Activated CD8-positive, alpha-beta memory T cell treated with anti-CD3 and anti-CD28 coated beads for 24 hours (primary cell): ENCODE data around the gene KIRREL1.

Experiments used
- DNase-seq: peaks from one replicate; pipeline ENCODE4 v3.0.0-alpha.2; 2020

KIRREL1 gene

DNA sequence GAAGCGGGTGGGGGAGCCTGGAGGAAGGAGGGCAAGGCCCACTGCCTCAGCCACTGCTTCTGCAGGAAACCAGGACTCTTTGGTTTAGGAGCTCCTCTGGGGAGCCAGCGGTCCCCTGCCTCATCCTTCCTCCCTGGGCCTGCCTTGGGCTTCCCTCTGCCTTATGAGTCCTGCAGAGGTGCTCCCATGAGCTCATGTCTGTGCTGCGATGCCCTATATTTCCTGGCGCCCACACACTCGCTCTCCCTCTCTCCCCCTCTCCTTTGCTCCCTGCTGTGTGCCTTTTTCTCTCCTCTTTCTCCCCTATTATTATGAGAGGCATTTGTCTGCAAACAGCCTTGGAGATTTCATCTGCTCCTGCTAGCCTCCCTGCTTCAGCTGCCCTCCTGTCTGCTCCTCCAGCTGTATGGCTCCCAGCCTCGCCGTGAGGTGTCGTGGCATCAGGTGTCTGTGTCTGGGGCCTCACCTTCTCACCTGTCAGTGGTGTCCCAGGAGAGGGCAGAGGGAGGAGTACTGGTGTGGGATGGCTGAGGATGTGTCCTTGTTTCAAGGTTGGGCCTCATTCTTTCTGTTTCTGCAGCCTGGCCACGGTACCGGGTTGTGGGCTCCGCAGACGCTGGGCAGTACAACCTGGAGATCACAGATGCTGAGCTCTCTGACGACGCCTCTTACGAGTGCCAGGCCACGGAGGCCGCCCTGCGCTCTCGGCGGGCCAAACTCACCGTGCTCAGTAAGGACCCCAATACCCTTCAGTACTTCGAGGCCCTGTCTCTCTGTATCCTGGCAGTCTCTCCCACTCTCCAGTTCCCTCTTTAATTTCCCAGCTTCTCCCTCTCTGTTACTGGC, 84.2 kb downstream of the KIRREL1 start:
- no peak for DNase-seq

GRCh38 chr1:158078569-158079080, 85.2 kb downstream of the KIRREL1 start:
- DNase-seq = no peak

- DNase-seq = no peak
Measured at GRCh38 chr1:158080066-158080465, 86.6 kb downstream of the KIRREL1 start.

DNA sequence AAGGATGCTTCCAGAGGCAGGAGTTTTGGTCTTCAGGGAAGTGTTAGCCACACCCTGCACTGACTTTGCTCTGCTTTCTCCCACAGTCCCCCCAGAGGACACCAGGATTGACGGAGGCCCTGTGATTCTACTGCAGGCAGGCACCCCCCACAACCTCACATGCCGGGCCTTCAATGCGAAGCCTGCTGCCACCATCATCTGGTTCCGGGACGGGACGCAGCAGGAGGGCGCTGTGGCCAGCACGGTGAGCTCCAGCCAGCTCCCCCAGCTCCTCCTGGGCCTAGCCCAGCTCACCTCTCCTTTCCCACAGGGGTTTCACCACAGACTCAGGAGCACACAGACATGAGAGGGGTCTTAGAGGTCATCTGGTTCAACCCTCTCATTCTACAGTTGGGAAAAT, 90.9 kb downstream of the KIRREL1 start:
- DNase-seq = no peak

GRCh38 chr1:158084747-158085146, 91.3 kb downstream of the KIRREL1 start:
- DNase-seq = no peak

DNA sequence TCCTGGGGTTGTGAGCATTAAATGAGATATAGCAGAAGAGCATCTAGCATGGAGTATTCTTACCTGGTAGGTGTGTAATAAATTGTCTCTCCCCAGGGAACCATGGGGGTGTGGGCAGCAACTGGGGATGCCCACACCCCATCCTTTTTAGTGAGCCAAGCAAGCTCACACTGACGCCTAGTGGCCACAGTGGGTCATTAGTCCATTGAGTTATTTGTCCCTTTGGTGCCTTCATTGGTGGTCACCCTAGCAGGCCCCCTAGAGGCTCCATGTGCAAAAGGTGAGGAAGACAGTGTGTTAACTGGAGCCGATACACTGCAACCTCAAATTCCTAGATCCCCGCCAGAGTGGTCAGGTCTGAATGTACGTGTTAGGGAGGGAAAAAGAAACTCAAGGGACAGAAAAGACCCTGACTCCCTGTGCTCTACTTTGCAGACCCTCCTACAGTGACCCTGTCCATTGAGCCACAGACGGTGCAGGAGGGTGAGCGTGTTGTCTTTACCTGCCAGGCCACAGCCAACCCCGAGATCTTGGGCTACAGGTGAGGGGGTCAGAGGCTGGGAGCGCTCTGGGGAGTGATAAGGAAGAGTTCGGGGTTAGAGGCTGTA, 94.0 kb downstream of the KIRREL1 start:
- no peak for DNase-seq

DNA sequence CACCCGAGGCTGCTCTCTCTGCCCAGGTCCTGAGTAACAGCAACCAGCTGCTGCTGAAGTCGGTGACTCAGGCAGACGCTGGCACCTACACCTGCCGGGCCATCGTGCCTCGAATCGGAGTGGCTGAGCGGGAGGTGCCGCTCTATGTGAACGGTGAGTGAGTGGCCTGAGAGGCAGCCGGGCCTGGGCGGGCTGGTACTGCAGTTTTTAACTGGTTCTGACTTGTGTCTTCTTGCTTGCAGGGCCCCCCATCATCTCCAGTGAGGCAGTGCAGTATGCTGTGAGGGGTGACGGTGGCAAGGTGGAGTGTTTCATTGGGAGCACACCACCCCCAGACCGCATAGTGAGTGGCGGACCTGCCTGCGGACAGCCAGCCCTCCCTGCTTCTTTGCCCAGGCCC, 96.0 kb downstream of the KIRREL1 start:
- no peak for DNase-seq

- DNase-seq = no peak
Measured at GRCh38 chr1:158089925-158090637, 96.6 kb downstream of the KIRREL1 start.

GRCh38 chr1:158093376-158093775, 99.9 kb downstream of the KIRREL1 start:
- no peak for DNase-seq

- no peak for DNase-seq
Measured at GRCh38 chr1:158094571-158094970, 101.1 kb downstream of the KIRREL1 start.

DNA sequence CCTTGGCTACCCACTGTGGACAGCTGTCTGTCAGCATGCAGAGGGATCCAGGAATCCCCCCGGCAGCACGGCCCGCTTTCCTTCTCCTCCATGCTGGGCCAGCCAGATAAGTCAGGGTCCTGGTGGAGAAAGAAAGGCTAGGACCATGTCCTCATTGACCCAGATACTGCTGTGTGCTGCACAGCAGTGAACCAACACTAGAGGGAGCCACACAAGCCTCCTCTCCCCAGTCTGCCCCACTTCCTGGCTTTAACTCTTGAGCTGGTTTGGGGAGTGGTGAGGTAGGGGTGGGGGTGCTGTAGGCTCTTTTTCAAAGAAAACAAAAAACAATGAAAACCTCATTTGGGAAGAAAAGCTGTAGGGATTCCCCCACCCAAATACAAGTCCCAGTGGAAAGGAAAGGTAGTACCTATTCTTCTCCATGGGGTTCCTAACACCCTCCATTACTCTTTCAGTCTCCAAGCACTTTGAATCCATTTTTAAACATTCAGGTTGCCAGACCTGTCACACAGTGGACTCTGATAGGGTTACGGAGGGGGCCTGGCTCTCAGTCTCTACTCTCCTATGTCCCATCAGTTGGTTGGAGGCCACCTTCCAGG, 102.4 kb downstream of the KIRREL1 start:
- no peak for DNase-seq

DNA sequence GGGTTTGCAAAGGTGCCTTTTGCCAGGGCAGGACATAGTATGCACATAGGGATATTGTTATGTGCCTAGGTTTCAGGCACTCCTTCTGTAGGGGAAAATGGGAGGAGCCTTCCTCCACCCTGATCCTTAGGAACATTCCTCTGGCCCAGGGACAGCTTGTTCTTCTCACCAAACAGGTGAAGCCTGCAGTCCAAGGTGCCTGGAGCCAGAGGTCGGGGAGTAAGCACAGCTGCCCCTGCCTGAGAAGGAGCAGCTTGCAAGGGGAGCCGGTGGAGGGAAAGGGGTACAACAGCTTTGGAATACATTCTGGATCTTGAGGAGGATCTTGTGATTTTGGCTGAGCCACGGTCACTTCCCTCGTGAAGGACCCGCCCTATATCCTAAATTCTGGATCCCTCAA, 104.8 kb downstream of the KIRREL1 start:
- DNase-seq = no peak

DNA sequence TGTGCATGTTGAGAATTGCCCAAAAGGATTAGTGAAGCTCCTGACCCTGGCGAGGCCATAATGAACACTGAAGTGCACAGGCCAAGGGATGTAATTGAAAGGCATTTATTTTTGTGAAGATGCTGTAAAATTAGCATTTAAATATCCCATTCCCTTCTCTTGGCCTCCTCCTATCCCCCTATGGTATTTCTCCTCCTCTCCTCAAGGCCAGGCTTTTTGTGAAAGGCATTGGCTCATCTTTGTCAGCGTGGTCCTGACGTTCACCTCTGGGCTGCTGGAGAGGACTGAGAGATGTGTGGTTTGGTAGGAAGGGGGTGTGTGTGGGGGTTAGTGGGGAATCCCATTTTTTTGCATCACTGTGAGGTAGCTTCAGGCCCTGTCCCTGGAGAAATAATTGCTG, 105.7 kb downstream of the KIRREL1 start:
- DNase-seq = no peak

DNA sequence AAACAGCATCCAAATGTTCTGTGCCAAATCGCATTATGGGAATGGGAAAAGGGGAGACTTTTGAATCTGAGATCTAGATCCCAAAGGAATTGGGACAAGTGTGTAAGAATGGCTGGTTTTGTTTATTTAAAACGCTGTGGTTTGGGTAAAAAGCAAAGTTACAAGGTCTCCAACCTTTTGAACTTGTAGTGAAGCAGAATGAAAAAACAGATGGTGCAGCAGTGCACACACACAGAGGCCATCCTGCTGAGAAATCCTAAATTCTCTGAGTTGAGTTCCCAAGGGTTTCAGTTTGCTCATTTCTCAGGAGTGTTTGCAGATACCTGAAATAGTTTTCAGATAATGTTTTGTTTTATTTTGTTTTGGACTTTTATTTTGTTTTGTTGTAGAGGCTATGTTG, 107.1 kb downstream of the KIRREL1 start:
- DNase-seq = no peak

DNA sequence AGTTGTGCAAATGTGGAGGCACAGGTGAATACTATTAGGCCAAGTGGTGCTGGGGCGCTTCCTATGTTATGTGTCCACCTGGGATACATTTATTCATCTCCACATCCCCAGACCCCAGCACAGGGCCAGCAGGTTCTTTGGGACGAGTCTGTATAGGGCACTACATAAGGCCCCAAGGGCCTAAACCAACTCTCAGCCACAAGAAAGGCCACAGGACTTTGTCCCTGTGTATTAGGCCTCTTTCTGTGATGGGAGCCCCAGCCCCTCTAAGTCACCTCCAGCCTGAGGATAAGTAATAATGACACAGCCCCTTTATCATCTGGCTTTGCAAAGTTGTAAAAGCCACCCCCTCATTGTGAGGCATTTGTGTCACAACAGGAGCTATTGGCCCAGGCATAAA, 108.0 kb downstream of the KIRREL1 start:
- no peak for DNase-seq

GRCh38 chr1:158101927-158102326, 108.5 kb downstream of the KIRREL1 start:
- DNase-seq = no peak

DNA sequence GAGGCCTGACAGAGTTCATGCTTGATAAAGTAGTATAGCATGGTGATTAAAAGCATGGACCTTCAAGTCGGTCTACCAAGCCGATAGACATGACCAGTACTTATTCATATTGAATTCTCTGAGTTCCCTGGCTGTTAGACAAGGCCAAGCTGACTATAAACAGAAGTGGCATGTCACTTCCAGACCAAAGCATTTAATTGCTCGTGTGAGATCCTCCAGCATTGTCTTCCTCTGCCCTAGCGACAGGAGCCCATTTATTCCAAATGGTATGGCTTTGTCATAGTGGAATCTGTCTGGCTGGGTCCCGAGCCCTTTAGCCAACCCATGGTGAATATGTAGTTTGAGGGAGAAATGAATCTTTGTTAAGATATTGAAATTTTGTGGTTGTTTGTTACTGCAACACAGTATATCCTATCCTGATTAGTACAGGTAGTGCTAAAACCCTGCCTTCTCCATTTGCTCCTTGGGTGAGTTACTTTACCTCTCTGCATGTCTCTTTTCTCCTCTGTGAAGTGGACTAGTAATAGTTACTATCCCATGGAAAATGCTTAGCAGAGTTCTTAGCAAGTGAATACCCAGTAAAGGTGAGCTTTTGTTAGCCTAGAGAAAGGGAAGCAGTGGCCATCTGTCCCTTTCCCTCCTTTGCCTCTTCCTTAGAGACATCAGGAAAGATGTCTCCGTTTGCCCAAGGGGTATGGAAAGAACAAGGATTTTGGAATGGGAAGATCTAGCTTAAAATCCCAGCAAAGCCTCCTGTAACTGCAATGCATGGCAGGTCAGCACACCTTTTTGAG, 109.6 kb downstream of the KIRREL1 start:
- no peak for DNase-seq

- DNase-seq = no peak
Measured at GRCh38 chr1:158103861-158104522, 110.5 kb downstream of the KIRREL1 start.

DNA sequence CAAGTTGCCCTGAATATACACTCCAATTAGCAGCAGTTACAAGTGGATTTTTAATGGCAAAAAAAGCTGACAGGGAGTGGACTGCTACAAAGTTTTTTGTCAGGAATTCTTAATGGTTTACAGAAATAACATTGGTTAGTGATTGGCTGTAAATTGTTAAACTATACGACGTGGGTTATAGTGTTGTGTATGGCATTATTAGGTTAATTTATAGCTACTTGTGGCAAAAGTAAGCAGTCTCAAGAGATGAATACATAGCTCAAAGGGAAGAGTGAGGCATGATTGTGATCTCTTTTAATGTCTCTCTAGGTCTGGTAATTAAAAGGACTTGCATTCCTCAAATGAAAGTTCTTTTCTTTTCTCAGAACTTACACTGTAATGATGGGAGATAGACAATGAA, 111.4 kb downstream of the KIRREL1 start:
- no peak for DNase-seq

DNA sequence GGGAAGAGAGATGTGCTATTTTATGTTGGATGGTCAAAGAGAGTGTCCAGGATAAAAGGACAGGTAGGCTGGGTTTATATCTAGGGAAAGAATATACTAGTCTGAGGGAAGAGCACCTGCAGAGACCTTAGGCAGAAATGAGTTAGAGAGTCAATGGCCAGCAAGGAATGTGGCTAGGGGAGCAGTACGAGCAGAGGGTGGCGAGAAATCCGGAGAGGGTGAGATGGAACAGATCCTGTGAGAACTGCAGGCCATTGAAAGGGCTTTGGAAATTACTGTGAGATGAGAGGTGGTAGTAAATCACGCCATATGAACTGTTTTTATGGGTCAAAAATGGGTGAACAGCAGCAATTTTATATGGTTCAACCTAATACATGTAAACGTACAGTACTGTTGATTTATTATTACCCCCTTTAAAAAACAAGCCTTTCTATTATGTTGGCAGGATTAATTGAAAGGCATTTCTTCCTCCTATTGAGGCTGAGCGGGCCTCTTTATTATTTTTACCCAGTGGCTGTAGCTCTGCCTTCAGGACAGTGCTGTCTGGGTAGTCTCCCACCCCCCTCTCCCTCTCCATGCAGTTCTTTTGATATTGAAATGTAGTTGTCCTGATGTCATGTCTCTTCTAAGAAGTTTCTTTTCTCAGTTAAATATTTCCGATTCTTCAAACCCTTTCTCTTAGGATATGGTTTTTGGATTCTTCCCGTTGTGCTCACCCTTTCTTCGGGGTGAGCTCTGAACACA, 112.1 kb downstream of the KIRREL1 start:
- no peak for DNase-seq

- DNase-seq = no peak
Measured at GRCh38 chr1:158107916-158108315, 114.5 kb downstream of the KIRREL1 start.
